HepG2 (cell line): Measurements from ENCODE around the gene HIPK2. TPM values are rescaled to one million over a fixed set of nuclear protein-coding genes. Genes with fewer than 3 reads are reported as not detected.

Source experiments
- AHR ChIP-seq: IDR thresholded peaks from 2 replicates; pipeline ENCODE4 v1.6.1; 2018; ENCODE audit warnings: missing genetic modification reagents, missing compliant biosample characterization
- BORCS8-MEF2B ChIP-seq: sonication (generic); formaldehyde crosslinking; IDR thresholded peaks from 2 replicates; pipeline ENCODE4 v1.8.0; 2022; ENCODE audit warnings: mild to moderate bottlenecking, missing genetic modification reagents
- CBFB ChIP-seq: sonication (generic); formaldehyde crosslinking; IDR thresholded peaks from 2 replicates; pipeline ENCODE4 v1.4.0; 2020; ENCODE audit warnings: missing genetic modification reagents
- CBX2 ChIP-seq, 2 experiments: fragments of 200-600 bp in 1 of 2; sonication (generic); formaldehyde crosslinking in 1 of 2; IDR thresholded peaks; 2 replicates each; pipeline versions ENCODE4 v1.7.0 to v1.8.1; 2018 to 2022; ENCODE audit warnings: low read depth in 2 of 2, low read length in 1 of 2, mild to moderate bottlenecking in 1 of 2, missing genetic modification reagents in 1 of 2
- FOXC1 ChIP-seq: sonication (generic); formaldehyde crosslinking; IDR thresholded peaks from 2 replicates; pipeline ENCODE4 v1.8.0; 2022; ENCODE audit warnings: mild to moderate bottlenecking, missing genetic modification reagents, borderline replicate concordance
- FOXK1 ChIP-seq: sonication (generic); formaldehyde crosslinking; IDR thresholded peaks from 2 replicates; pipeline ENCODE4 v1.4.0; 2020; ENCODE audit warnings: low read depth, missing genetic modification reagents, borderline replicate concordance
- JUN ChIP-seq: sonication (generic); formaldehyde crosslinking; IDR thresholded peaks from 2 replicates; pipeline ENCODE4 v1.4.0; 2020; ENCODE audit warnings: mild to moderate bottlenecking, missing genetic modification reagents
- KAT7 ChIP-seq: IDR thresholded peaks from 2 replicates; pipeline ENCODE4 v1.6.1; 2018; ENCODE audit warnings: borderline replicate concordance, missing compliant biosample characterization
- MEF2D ChIP-seq: sonication (generic); formaldehyde crosslinking; IDR thresholded peaks from 2 replicates; pipeline ENCODE4 v1.5.1; 2020; ENCODE audit warnings: mild to moderate bottlenecking, missing genetic modification reagents
- ONECUT2 ChIP-seq: sonication (generic); formaldehyde crosslinking; IDR thresholded peaks from 2 replicates; pipeline ENCODE4 v1.4.0; 2020; ENCODE audit warnings: missing genetic modification reagents
- PATZ1 ChIP-seq: sonication (generic); formaldehyde crosslinking; IDR thresholded peaks from 2 replicates; pipeline ENCODE4 v1.4.0; 2020; ENCODE audit warnings: missing genetic modification reagents
- PRMT3 ChIP-seq: sonication (generic); formaldehyde crosslinking; IDR thresholded peaks from 2 replicates; pipeline ENCODE4 v1.8.1; 2022; ENCODE audit warnings: low read depth, mild to moderate bottlenecking, moderate library complexity, missing genetic modification reagents, borderline replicate concordance
- SRSF9 ChIP-seq: fragments of 200-400 bp; formaldehyde crosslinking; IDR thresholded peaks from 2 replicates; pipeline ENCODE4 v1.6.1; 2018; ENCODE audit warnings: borderline replicate concordance, mild to moderate bottlenecking, low read depth, low read length; ENCODE audit not compliant: insufficient read depth, poor library complexity, severe bottlenecking
- TBX3 ChIP-seq: fragments of 450-650 bp; IDR thresholded peaks from 2 replicates; pipeline ENCODE4 v1.6.1; 2017; ENCODE audit warnings: antibody characterized with exemption, mild to moderate bottlenecking, inconsistent platforms, borderline replicate concordance
- ZFP91 ChIP-seq: sonication (generic); formaldehyde crosslinking; IDR thresholded peaks from 2 replicates; pipeline ENCODE4 v1.9.0; 2022; ENCODE audit warnings: missing genetic modification reagents, mild to moderate bottlenecking, borderline replicate concordance
- ZFX ChIP-seq: sonication (generic); formaldehyde crosslinking; IDR thresholded peaks from 2 replicates; pipeline ENCODE4 v1.4.0; 2020; ENCODE audit warnings: mild to moderate bottlenecking, low read depth, missing genetic modification reagents, moderate library complexity
- ZNF260 ChIP-seq: sonication (generic); formaldehyde crosslinking; IDR thresholded peaks from 2 replicates; pipeline ENCODE4 v1.4.0; 2020; ENCODE audit warnings: missing genetic modification reagents, low read depth, mild to moderate bottlenecking, borderline replicate concordance
- ZNF446 ChIP-seq: sonication (generic); formaldehyde crosslinking; IDR thresholded peaks from 2 replicates; pipeline ENCODE4 v1.5.0; 2020; ENCODE audit warnings: mild to moderate bottlenecking, missing genetic modification reagents
- ZNF780A ChIP-seq: sonication (generic); formaldehyde crosslinking; IDR thresholded peaks from 2 replicates; pipeline ENCODE4 v1.8.0; 2022; ENCODE audit warnings: mild to moderate bottlenecking, missing genetic modification reagents, moderate library complexity
- ZNF782 ChIP-seq: sonication (generic); formaldehyde crosslinking; IDR thresholded peaks from 2 replicates; pipeline ENCODE4 v1.4.0; 2020; ENCODE audit warnings: missing genetic modification reagents, mild to moderate bottlenecking, borderline replicate concordance
- polyA plus RNA-seq, 8 experiments: library from polyadenylated mRNA; depleted of rRNA in 3 of 8; stranded (reverse) in 7 of 8; unstranded in 1 of 8; fragments of >200 nt; fragmentation: Illumina TruSeq in 4 of 8; extraction: Trizol in 4 of 8; gene quantifications; 2 replicates each; pipeline versions ENCODE4 v1.2.1 to v1.2.3, GENCODE V29; 2011 to 2016; ENCODE audit warnings: low read depth in 4 of 8, missing spikeins in 1 of 8, mixed read lengths in 1 of 8; ENCODE audit not compliant: insufficient read depth in 1 of 8
- total RNA-seq, 5 experiments: library from RNA; depleted of rRNA; stranded (reverse); fragments of >200 nt; fragmentation: Illumina TruSeq; extraction: Trizol; gene quantifications; 2 replicates each; pipeline ENCODE4 v1.2.3, GENCODE V29; 2016; ENCODE audit warnings: low read depth in 1 of 5

HIPK2 gene
- total and polyA plus RNA-seq, 2 of the 13 experiments (the other 11 are each of a cell fraction or from before 2014, with no cell fraction given): 14.4 to 20.2 TPM

GRCh38 chr7:139679731-139680594 lies 97.8 kb downstream of the HIPK2 start (continued):
- TF ChIP-seq ZFX (CRISPR knock-in tag) (no peak; the same call in 1 of the 2 replicates), PRMT3 (CRISPR knock-in tag) (no peak), ONECUT2 (CRISPR knock-in tag) (0 out of 2 replicates have a peak, but pooled peaks have one; percentile 36), MEF2D (no peak), JUN (CRISPR knock-in tag) (no peak), FOXC1 (0 out of 2 replicates have a peak, but pooled peaks have one; percentile 12), ZNF782 (no peak), CBX2 (IDR thresholded peaks at IDR 0.05; ENCODE audit: low read depth, low read length) (no peak), CBX2 (CRISPR knock-in tag; IDR thresholded peaks at IDR 0.05; ENCODE audit: low read depth) (no peak), TBX3 (no peak), SRSF9 (no peak), ZNF446 (CRISPR knock-in tag) (no peak), CBFB (CRISPR knock-in tag) (no peak), BORCS8-MEF2B (CRISPR knock-in tag) (0 out of 2 replicates have a peak, but pooled peaks have one; percentile 32), PATZ1 (CRISPR knock-in tag) (peak; percentile 89), KAT7 (CRISPR knock-in tag) (no peak), ZNF780A (CRISPR knock-in tag) (no peak), ZNF260 (no peak), AHR (0 out of 2 replicates have a peak, but pooled peaks have one; percentile 50), FOXK1 (CRISPR knock-in tag) (no peak), ZFP91 (CRISPR knock-in tag) (peak; percentile 31; the same call in 1 of the 2 replicates)
